Central memory CD8-positive, alpha-beta T cell (primary cell): ENCODE data around the gene CRNKL1.
A peak's percentile ranks its signal among the peaks of the same experiment; 100 is the strongest.

Source experiments
- ATAC-seq: fragments of 150-1000 bp; cut with Tn5 transposase; replicated peaks from 2 replicates; pipeline ENCODE4 v1.10.0; 2022; ENCODE audit warnings: mild to moderate bottlenecking, moderate FRiP score, moderate number of reproducible peaks; ENCODE audit not compliant: poor library complexity, severe bottlenecking; ENCODE audit errors: extremely low read depth
- DNase-seq, 2 donors: peaks; one replicate each; pipeline ENCODE4 v3.0.0; 2021; ENCODE audit warnings: low spot score in 2 of 2
- H3K27ac Mint-ChIP-seq: one replicate; pipeline ENCODE4 v1.8.0; 2022; ENCODE audit warnings: low read depth, mild to moderate bottlenecking, moderate library complexity, mixed read lengths
- H3K27me3 Mint-ChIP-seq: one replicate; pipeline ENCODE4 v1.8.0; 2022; ENCODE audit warnings: mixed read lengths
- H3K36me3 Mint-ChIP-seq: one replicate; pipeline ENCODE4 v1.8.0; 2022; ENCODE audit warnings: mild to moderate bottlenecking, moderate library complexity, mixed read lengths; ENCODE audit not compliant: insufficient read depth
- H3K4me1 Mint-ChIP-seq: one replicate; pipeline ENCODE4 v1.8.0; 2022; ENCODE audit warnings: mixed read lengths
- H3K4me3 Mint-ChIP-seq: one replicate; pipeline ENCODE4 v1.8.0; 2022; ENCODE audit warnings: mild to moderate bottlenecking, moderate library complexity, mixed read lengths
- H3K9me3 Mint-ChIP-seq: one replicate; pipeline ENCODE4 v1.8.0; 2022; ENCODE audit warnings: mixed read lengths

The CRNKL1 gene

GRCh38 chr20:20079102-20079784 lies 27.0 kb upstream of the CRNKL1 start:
- peaks cover 24% of the 10 kb centered on the region for H3K27me3 Mint-ChIP-seq
- H3K4me3 Mint-ChIP-seq: no peak overlapping the region
- H3K36me3 Mint-ChIP-seq: no peaks in the 10 kb centered on the region
- no peak overlapping the region for H3K27ac Mint-ChIP-seq
- H3K9me3 Mint-ChIP-seq: no peaks in the 10 kb centered on the region
- DNase-seq: no peak
- H3K4me1 Mint-ChIP-seq: no peaks in the 10 kb centered on the region
- no peak for ATAC-seq

GRCh38 chr20:20078041-20078440 lies 25.8 kb upstream of the CRNKL1 start:
- H3K9me3 Mint-ChIP-seq: no peaks in the 10 kb centered on the region
- no peak overlapping the region for H3K27ac Mint-ChIP-seq
- peaks cover 24% of the 10 kb centered on the region for H3K27me3 Mint-ChIP-seq
- H3K4me3 Mint-ChIP-seq: no peak overlapping the region
- no peak for ATAC-seq
- no peak for DNase-seq
- no peaks in the 10 kb centered on the region for H3K36me3 Mint-ChIP-seq
- no peaks in the 10 kb centered on the region for H3K4me1 Mint-ChIP-seq

DNA sequence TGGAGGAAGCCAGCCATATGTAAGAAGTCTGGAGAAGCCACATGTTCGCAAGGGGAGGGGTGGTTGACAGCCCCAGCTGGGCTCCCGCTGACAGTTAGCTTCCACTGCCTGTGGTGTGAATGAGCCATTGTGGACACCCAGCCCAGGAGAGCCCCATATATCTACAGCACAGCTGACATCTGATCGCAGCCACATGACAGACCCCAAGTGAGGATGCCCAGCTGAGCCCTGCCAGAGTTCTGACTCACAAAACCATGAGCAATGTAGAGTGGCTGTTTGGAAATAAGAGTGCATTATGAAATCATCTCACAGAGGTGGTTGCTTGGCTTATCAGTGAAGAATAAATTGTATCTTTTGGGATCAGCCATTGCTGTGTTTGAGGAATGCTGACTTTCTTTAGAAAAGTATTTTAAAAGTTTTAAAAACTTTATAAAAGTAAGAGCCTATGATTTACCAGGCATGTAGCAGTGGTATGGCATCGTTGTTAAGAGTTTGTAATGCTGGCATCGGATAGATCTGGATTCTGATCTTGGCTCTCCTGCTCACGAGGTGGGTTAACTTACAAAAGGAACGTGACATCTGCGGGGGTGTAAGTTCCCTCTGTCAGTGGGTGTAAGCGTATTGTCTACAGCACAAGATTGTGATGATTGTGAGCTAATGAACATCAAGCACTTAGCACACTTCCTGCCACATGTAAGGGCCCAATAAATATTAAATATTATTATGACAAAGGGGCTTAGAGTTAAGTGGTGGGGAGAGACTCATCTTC lies 24.2 kb upstream of the CRNKL1 start:
- Mint-ChIP-seq H3K27ac (no peak overlapping the region), H3K36me3 (no peaks in the 10 kb centered on the region), H3K4me3 (no peak overlapping the region), H3K9me3 (no peaks in the 10 kb centered on the region), H3K4me1 (no peaks in the 10 kb centered on the region), H3K27me3 (peaks cover 24% of the 10 kb centered on the region)
- ATAC-seq (no peak), DNase-seq (no peak)

GRCh38 chr20:20075032-20075431 lies 22.8 kb upstream of the CRNKL1 start:
- Mint-ChIP-seq H3K9me3 (no peaks in the 10 kb centered on the region), H3K36me3 (no peaks in the 10 kb centered on the region), H3K4me3 (no peak overlapping the region), H3K4me1 (no peaks in the 10 kb centered on the region), H3K27ac (no peak overlapping the region), H3K27me3 (peaks cover 24% of the 10 kb centered on the region)
- ATAC-seq: no peak
- DNase-seq: no peak

GRCh38 chr20:20073801-20074371 lies 21.6 kb upstream of the CRNKL1 start:
- H3K27me3 Mint-ChIP-seq: peaks cover 17% of the 10 kb centered on the region
- no peak for DNase-seq
- H3K36me3 Mint-ChIP-seq: no peaks in the 10 kb centered on the region

GRCh38 chr20:20070871-20071726 lies 18.8 kb upstream of the CRNKL1 start:
- ATAC-seq: no peak
- Mint-ChIP-seq H3K27ac (no peak overlapping the region), H3K9me3 (no peaks in the 10 kb centered on the region), H3K4me1 (no peaks in the 10 kb centered on the region), H3K4me3 (no peak overlapping the region), H3K36me3 (no peaks in the 10 kb centered on the region), H3K27me3 (peaks cover 3% of the 10 kb centered on the region)
- no peak for DNase-seq

More at GRCh38 chr20:20073801-20074371, 21.6 kb upstream of the CRNKL1 start:
- no peak for ATAC-seq
- no peaks in the 10 kb centered on the region for H3K9me3 Mint-ChIP-seq
- no peak overlapping the region for H3K4me3 Mint-ChIP-seq
- no peaks in the 10 kb centered on the region for H3K4me1 Mint-ChIP-seq
- H3K27ac Mint-ChIP-seq: no peak overlapping the region

DNA sequence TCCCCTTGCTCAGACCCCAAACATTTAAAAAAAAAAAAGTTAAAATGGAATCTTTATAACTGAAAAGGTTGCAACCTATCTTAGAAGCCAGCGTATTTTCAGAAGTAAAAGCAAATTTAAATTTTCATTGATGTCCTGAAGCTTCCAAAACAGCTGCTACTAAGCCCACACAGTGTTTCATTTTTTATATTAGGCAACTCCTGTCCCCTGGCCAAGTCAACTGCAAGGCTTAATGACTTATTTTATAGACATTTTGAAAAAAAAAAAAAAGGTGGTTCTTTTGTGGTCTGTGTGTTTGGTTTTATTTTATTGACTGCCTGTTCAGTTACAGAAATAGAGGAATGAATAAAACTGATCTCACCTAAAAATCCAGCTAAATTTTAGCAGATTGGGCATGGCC lies 13.1 kb upstream of the CRNKL1 start:
- peaks cover 44% of the 10 kb centered on the region for H3K27me3 Mint-ChIP-seq
- no peaks in the 10 kb centered on the region for H3K9me3 Mint-ChIP-seq
- H3K4me1 Mint-ChIP-seq: no peaks in the 10 kb centered on the region
- no peak overlapping the region for H3K27ac Mint-ChIP-seq
- H3K4me3 Mint-ChIP-seq: no peak overlapping the region
- DNase-seq: no peak
- no peak for ATAC-seq
- H3K36me3 Mint-ChIP-seq: no peaks in the 10 kb centered on the region

- Mint-ChIP-seq H3K36me3 (no peaks in the 10 kb centered on the region), H3K4me1 (no peaks in the 10 kb centered on the region), H3K27me3 (peaks cover 44% of the 10 kb centered on the region), H3K27ac (no peak overlapping the region), H3K4me3 (no peak overlapping the region), H3K9me3 (no peaks in the 10 kb centered on the region)
- no peak for ATAC-seq
- DNase-seq: no peak
These were observed 11.9 kb upstream of the CRNKL1 start for GRCh38 chr20:20063941-20064702.

DNA sequence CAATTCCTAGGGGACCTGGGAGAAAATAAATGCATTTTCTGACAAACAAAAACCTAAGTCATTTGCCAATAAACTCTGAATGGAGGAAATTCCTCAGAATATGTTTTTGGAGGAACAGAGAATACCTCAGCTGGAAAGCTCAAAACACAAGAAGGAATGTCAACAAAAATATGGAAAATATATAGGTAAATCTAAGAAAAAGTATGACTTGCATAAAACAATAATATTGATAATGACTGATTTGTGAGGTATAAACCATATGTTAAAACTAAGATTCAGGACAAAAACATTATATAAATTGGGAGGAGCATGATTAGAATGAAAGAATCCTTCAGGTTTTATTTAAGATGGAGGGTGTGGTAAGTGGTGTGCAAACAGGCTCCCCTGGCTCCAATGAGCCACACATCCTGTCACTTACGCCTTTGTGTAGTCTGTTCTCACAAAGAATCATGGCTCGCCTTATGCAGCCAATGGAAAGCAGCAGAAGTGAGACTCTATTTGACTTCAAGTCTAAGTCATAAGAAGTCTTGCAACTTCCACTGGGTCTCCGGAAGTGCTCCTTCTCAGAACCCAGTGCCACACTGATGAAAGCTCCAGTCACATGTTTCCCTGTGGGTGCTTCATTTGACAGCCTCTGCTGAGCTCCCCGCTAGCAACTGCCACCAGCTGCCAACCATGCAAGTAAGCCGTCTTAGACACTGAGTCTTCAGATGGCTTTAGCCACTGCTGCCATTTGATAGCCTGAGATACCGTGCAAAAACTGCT lies 8.2 kb upstream of the CRNKL1 start:
- no peak overlapping the region for H3K27ac Mint-ChIP-seq
- no peaks in the 10 kb centered on the region for H3K36me3 Mint-ChIP-seq
- ATAC-seq (no peak), DNase-seq (no peak)
- H3K4me1 Mint-ChIP-seq: no peaks in the 10 kb centered on the region
- peaks cover 34% of the 10 kb centered on the region for H3K27me3 Mint-ChIP-seq
- H3K4me3 Mint-ChIP-seq: no peak overlapping the region
- H3K9me3 Mint-ChIP-seq: no peaks in the 10 kb centered on the region

DNA sequence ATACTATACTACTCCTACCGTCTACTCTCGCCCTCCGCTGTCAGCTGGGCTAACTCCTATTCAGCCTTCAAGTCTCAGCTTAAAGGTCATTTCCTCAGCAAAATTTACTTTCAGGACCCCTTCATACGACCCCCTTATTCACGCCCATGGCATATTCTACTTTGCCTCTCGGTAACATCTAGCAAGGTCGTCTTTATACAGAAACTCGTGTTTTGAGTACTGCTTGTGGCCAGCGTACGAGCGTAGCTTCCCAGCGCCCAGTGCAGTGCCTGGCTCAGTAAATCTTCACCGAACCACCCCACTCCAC lies 546 bp downstream of the CRNKL1 start:
- ATAC-seq (peak; percentile 24), DNase-seq (no peak)
- H3K36me3 Mint-ChIP-seq: peaks cover 41% of the 10 kb centered on the region

DNA sequence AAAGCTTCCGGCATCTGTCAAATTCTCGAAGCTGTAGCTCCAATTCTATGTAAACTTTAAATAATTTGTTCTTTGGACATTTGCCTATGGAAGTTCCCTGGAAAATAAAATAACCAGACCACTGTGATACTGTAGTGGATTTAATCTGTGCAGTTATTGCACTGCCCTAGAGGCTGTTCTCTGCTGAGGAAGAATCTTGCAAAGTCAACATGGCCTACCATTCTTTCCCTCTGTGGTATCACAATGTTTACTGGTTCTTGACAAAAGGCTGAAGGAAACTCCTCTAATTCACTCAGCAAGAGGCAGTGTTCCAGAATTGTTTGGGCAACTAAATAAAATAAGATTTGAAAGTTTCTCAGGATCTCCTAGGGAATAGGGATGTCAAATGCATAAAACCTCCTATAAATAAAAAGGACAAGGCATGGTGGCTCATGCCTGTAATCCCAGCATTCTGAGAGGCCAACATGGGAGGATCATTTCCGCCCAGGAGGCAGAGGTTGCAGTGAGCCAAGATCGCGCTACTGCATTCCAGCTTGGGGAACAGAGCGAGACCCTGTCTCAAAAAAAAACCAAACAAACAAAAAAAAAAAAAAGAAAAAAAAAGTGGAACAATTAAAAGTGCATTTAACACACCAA lies 12.4 kb downstream of the CRNKL1 start:
- H3K27me3 Mint-ChIP-seq: no peaks in the 10 kb centered on the region
- ATAC-seq (no peak), DNase-seq (no peak)
- H3K36me3 Mint-ChIP-seq: peaks cover 87% of the 10 kb centered on the region
- H3K9me3 Mint-ChIP-seq: no peaks in the 10 kb centered on the region
- H3K4me1 Mint-ChIP-seq: peaks cover 14% of the 10 kb centered on the region
- H3K4me3 Mint-ChIP-seq: no peak overlapping the region
- no peak overlapping the region for H3K27ac Mint-ChIP-seq

More for the DNA sequence above, 546 bp downstream of the CRNKL1 start:
- H3K4me3 Mint-ChIP-seq: peak overlapping the region; percentile 99
- H3K27ac Mint-ChIP-seq: peak overlapping the region; percentile 99
- no peaks in the 10 kb centered on the region for H3K9me3 Mint-ChIP-seq
- peaks cover 30% of the 10 kb centered on the region for H3K4me1 Mint-ChIP-seq
- no peaks in the 10 kb centered on the region for H3K27me3 Mint-ChIP-seq
